Epithelial cell of proximal tubule (primary cell): Measurements from ENCODE around the gene WNT7B. TPM values are rescaled to one million over a fixed set of nuclear protein-coding genes. Genes with fewer than 3 reads are reported as not detected.

ENCODE experiments used
- DNase-seq: peaks from one replicate; pipeline ENCODE4 v3.0.0-alpha.2; 2011; ENCODE audit warnings: low read depth
- H3K4me3 ChIP-seq: 2 replicates; pipeline ENCODE4 v1.5.1; 2011; ENCODE audit warnings: low read depth, mild to moderate bottlenecking, low read length
- total RNA-seq: library from RNA; depleted of rRNA; stranded (reverse); fragments of >200 nt; gene quantifications from 2 replicates; pipeline ENCODE4 v1.2.3, GENCODE V29; 2015
- TF ChIP-seq, protein P1 (sequence below): conservative IDR thresholded peaks from 2 replicates; pipeline ENCODE4 v1.5.1; 2012; ENCODE audit warnings: low read depth, mild to moderate bottlenecking, low read length

The WNT7B gene
- total RNA-seq, 1 donor from 2014 or later = 30.1 TPM

DNA sequence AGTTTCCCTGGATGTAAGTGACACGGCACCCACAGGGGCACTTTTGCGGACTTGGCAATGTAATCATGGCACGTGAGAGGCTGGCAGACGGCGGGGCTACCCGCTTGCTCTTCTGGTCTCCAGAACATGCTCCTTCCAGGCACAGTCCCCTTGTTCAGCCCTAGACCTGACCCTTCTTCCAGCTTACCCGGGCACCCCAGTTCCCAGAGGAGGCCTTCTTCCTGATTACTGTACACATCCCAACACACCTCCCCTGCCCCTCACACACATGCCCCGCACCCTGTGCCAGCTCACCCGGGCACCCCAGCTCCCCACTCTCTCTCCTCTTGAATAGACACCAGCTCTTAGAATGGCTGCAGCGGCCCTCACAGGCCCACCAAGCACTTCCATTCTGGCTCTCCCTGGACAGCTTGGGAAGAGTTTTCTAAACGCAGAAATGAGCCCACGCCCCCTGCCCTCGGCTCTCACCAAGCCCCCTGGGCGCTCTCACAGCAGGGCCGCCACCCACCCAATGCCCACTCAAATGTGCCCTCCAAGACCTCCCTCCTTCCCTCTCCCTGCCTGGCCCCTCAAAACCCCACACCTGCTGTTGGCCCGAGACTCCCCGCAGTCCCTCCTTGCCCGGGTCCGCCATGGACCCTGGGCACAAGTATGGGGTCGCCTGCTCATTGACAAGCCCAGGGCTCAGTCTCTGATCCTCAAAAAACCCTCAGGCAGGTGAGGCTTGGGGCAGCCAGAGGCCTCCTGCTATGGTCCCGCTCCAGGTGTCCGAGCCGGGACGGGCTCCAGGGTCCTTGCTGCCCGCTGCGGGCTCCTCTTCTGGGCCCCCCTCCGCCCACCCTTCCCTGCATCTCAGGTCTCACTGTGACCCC is 88.5 kb downstream of the WNT7B start:
- TF ChIP-seq, protein P1, sequence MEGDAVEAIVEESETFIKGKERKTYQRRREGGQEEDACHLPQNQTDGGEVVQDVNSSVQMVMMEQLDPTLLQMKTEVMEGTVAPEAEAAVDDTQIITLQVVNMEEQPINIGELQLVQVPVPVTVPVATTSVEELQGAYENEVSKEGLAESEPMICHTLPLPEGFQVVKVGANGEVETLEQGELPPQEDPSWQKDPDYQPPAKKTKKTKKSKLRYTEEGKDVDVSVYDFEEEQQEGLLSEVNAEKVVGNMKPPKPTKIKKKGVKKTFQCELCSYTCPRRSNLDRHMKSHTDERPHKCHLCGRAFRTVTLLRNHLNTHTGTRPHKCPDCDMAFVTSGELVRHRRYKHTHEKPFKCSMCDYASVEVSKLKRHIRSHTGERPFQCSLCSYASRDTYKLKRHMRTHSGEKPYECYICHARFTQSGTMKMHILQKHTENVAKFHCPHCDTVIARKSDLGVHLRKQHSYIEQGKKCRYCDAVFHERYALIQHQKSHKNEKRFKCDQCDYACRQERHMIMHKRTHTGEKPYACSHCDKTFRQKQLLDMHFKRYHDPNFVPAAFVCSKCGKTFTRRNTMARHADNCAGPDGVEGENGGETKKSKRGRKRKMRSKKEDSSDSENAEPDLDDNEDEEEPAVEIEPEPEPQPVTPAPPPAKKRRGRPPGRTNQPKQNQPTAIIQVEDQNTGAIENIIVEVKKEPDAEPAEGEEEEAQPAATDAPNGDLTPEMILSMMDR = no peak
- DNase-seq = no peak
- no peak overlapping the region for H3K4me3 ChIP-seq

DNA sequence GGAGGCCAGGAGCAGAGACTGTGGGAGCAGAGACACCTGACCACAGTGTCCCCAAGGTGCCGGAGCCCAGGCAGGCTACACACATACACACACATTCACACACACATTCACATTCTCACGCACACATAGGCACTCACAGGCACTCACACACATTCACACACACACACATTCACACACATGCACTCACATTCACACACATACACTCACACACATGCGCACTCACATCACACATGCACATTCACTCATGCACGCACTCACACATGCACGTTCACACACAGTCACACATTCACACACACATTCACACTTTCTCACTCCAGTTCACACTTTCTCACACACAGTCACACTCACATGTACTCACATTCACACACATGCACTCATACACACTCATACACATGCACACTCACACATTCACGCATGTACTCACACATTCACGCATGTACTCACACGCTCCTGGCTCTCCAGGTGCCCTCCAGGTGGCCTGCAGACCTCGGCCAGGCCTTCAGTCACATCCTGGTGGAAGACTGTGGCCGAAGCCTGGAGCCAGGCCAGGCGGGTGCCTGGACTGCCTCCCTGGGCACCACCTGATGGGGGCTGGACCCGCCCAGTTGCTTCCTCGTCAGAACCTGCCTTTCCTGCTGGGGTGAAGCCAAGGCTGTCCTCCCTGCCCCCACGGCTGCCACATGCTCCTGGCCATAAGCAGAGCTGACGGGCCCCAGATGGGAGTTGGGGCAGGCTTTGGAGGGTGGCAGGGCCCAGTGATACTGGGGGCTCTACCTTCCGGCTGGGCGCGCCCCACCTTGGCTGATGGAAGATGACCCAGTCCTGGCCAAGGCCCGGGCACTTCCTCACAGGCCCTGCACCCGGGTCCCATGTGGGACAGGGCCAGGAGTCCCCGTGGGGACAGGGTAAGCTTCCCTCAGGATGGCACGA is 89.5 kb downstream of the WNT7B start:
- no peak for DNase-seq
- TF ChIP-seq, protein P1 = no peak
- H3K4me3 ChIP-seq = no peak overlapping the region

GRCh38 chr22:45886540-45886939 is 90.4 kb downstream of the WNT7B start:
- DNase-seq = no peak
- H3K4me3 ChIP-seq = no peak overlapping the region
- TF ChIP-seq, protein P1 = no peak

DNA sequence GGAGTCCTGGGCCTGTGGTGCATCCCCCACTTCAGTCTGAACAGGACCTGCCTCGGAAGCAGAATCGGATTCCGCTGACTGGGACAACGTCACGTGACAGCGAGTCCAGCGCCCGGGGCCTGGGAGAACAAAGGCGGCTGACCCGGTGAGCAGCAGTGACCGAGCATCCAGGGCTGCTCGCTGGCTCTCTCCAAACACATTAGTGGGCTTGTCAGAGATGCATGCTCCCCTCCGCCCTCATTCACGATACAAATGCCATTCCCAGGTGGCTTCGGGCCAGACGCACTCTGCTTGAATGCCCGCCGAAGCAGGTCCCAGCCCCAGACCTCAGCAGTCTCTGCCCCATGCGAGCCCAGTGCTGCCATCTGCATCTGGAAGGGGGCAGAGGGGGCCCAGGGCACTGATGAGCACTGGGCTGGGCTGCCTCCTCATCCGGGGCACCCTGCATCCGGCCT is 91.0 kb downstream of the WNT7B start:
- DNase-seq = no peak
- TF ChIP-seq, protein P1 = no peak
- no peak overlapping the region for H3K4me3 ChIP-seq

GRCh38 chr22:45885171-45885840 is 91.7 kb downstream of the WNT7B start:
- TF ChIP-seq, protein P1 = no peak
- no peak overlapping the region for H3K4me3 ChIP-seq
- DNase-seq = no peak

DNA sequence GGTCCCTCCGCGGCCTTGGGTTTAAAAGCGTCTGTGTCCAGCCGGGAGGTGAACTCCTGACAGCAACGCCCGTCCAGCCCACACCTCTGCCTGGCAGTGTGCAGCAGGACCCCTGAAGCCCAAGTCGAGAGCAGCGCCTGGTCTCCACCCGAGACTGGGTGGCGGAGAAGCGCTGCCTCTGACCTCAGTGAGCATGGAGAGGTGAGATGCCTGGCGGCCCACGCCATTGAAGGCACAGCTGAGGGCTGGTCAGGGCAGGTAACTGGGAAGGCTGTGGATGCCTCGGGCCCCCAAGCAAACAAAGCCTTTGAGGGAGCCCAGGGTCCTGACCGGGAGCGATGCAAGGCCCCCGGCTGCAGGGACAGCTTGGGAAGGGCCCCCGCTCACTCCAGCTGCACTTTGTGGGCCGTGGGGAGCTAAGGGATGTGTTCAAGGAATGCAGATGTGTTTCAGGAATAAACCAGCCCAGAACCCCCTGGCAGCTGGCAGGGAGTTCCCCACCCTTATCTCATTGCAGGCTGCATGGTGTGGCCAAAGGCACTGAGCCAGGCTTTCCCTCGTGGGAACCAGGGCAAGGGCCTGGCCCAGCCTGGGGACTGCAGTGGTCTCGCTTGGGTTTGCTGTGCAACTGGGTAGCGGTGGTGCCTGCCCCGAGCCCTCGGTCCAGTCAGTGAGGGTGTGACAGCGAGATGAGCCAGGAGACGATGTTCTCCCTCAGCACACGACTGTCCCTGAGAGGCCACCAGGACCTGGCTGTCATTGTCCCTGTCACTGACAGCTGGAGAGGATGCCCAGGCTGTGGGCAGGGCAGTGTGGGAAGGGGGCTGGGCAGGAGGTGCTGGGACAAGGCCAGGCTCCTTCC is 92.5 kb downstream of the WNT7B start:
- DNase-seq = no peak
- TF ChIP-seq, protein P1 = no peak
- H3K4me3 ChIP-seq = no peak overlapping the region
